NT2/D1 (cell line): ENCODE results near the gene CFAP74.

Experiments
- DNase-seq: peaks from one replicate; pipeline ENCODE4 v3.0.0-alpha.2; 2011; ENCODE audit warnings: low read depth, low spot score
- H3K27me3 ChIP-seq: 2 replicates; pipeline ENCODE4 v1.6.0; 2011; ENCODE audit warnings: mild to moderate bottlenecking; ENCODE audit not compliant: insufficient read length, insufficient read depth
- H3K36me3 ChIP-seq: 2 replicates; pipeline ENCODE4 v1.6.1; 2011; ENCODE audit warnings: mild to moderate bottlenecking, low read length, mixed read lengths; ENCODE audit not compliant: insufficient read depth, insufficient read length
- H3K4me1 ChIP-seq: 2 replicates; pipeline ENCODE4 v1.5.1; 2011; ENCODE audit not compliant: insufficient read depth, insufficient read length
- H3K4me3 ChIP-seq: 2 replicates; pipeline ENCODE4 v1.5.1; 2011; ENCODE audit warnings: low read depth; ENCODE audit not compliant: insufficient read length
- H3K9ac ChIP-seq: 2 replicates; pipeline ENCODE4 v1.6.0; 2011; ENCODE audit warnings: low read depth; ENCODE audit not compliant: insufficient read length
- H3K9me3 ChIP-seq: 2 replicates; pipeline ENCODE4 v1.5.1; 2011; ENCODE audit warnings: mild to moderate bottlenecking, low read length; ENCODE audit not compliant: insufficient read depth
- SUZ12 ChIP-seq: IDR thresholded peaks from 2 replicates; pipeline ENCODE4 v1.6.1; 2011; ENCODE audit not compliant: insufficient read length, insufficient read depth; ENCODE audit errors: extremely low read depth
- YY1 ChIP-seq: IDR thresholded peaks from 2 replicates; pipeline ENCODE4 v1.6.1; 2011; ENCODE audit not compliant: insufficient read length, insufficient read depth
- ZNF274 ChIP-seq: IDR thresholded peaks from 2 replicates; pipeline ENCODE4 v1.6.1; 2011; ENCODE audit warnings: mild to moderate bottlenecking, low read depth, low read length

The CFAP74 gene

DNA sequence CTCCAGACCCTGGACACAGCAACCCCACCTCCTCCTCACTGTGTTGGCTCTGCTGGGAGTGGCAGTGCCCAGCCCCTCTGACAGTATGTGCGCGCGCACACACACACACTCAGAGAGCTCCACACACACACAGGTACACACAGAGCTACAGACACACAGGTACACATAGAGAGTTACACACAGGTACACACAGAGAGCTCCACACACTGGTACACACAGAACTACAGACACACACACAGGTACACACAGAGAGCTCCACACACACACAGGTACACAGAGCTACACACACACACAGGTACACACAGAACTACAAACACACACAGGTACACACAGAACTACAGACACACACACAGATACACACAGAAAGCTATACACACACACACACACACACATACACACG is 40.3 kb upstream of the CFAP74 start:
- Histone ChIP-seq H3K36me3 (no peaks in the 10 kb centered on the region), H3K4me1 (peaks cover 19% of the 10 kb centered on the region), H3K27me3 (peaks cover 20% of the 10 kb centered on the region), H3K9me3 (no peaks in the 10 kb centered on the region), H3K4me3 (no peak overlapping the region), H3K9ac (no peak overlapping the region)
- no peak for DNase-seq
- TF ChIP-seq ZNF274 (no peak), SUZ12 (no peak), YY1 (no peak)

DNA sequence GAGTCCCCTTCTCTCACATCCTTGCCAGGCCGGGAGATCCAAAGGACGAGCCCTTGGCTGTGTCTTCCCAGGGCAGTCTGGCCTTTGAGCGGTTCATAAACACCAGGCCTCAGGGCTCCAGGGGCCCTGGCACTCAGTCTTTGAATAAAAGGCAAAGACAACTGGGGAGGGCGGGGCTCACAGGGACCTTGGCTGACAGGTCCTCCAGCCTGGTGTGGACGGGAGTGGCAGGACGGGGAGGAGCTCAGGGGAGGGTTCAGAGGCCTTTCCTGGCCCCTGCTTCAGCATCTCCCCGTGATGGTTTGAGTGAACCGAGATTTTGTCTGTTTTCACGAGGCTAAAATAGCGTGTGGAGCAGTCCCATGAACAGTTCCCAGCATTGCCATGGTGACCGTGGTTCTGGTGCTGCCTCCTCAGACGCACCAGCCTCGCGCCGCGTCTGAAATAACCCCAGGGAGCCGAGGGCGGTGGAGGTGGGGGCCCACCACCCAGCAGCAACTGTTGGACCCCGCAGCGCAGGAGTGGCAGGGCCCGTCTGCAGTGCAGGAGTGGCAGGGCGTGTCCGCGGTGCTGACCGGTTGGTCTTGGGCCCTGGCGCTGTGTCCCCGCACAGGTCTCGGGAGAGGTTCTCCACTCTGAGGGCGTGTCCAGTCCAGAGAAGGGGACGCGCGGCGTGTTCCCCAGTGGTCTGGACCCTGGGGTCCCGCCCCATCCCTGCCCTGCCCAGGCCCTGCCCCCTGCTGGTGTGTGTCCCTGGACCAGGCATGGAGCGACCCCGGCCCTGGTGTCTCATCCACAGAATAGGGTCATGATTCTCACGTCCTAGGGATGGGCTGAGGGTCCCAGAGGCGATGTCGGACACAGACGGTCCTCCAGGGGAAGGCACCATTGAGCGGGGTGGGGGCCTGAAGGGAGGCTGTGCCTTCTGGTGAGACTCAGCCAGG is 39.5 kb upstream of the CFAP74 start:
- Histone ChIP-seq H3K36me3 (no peaks in the 10 kb centered on the region), H3K9ac (no peak overlapping the region), H3K4me3 (no peak overlapping the region), H3K9me3 (peaks cover 6% of the 10 kb centered on the region; the same call in 1 of the 2 replicates), H3K27me3 (peaks cover 13% of the 10 kb centered on the region), H3K4me1 (peaks cover 17% of the 10 kb centered on the region)
- TF ChIP-seq YY1 (no peak), ZNF274 (no peak), SUZ12 (no peak)
- no peak for DNase-seq

DNA sequence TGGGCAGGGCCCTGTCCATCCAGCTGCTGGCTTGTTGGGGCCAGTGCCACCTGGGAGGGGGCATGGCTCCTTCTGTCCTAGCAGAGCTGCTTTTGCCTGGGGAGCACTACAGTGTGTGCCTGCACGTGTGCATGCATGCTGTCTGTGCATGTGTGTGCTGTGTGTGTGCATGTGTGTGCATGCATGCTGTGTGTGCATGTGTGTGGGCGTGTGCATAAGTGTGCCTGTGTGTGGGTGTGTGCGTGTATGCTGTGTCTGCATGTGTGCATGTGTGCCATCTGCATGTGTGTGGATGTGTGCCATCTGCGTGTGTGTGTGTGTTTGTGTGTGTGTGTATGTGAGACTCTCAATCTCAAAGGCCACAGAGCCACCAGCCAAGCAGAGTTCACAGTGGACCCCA is 38.3 kb upstream of the CFAP74 start:
- no peak for DNase-seq
- H3K4me1 ChIP-seq = peaks cover 13% of the 10 kb centered on the region
- H3K27me3 ChIP-seq = peaks cover 11% of the 10 kb centered on the region
- peaks cover 10% of the 10 kb centered on the region; the same call in 1 of the 2 replicates for H3K9me3 ChIP-seq
- TF ChIP-seq SUZ12 (no peak), ZNF274 (no peak), YY1 (no peak)
- H3K9ac ChIP-seq = no peak overlapping the region
- H3K36me3 ChIP-seq = no peaks in the 10 kb centered on the region
- H3K4me3 ChIP-seq = no peak overlapping the region

DNA sequence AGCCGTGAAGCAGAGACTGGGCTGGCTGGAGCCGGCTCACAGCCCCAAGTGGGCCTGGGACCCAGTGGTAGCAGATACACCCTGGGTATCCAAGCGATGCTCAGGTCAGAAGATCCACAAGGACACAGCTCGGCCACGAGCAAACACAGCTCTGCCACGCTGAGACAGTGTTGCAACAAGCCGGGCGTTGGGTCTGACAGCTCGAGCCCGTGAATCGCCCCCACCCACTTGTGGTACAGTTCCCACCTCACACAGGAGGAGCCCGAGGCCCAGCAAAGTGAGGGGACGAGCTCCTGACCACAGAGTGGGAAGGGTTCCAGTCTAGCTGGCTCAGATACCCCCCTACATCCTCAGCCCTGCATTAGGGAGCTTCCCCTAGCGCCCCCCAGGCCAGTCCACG is 37.7 kb upstream of the CFAP74 start:
- peaks cover 10% of the 10 kb centered on the region; the same call in 1 of the 2 replicates for H3K9me3 ChIP-seq
- no peak for DNase-seq
- peaks cover 13% of the 10 kb centered on the region for H3K4me1 ChIP-seq
- H3K4me3 ChIP-seq = no peak overlapping the region
- no peaks in the 10 kb centered on the region for H3K36me3 ChIP-seq
- H3K9ac ChIP-seq = no peak overlapping the region
- TF ChIP-seq YY1 = no peak
- no peak for TF ChIP-seq ZNF274
- TF ChIP-seq SUZ12 = no peak
- H3K27me3 ChIP-seq = peaks cover 11% of the 10 kb centered on the region

DNA sequence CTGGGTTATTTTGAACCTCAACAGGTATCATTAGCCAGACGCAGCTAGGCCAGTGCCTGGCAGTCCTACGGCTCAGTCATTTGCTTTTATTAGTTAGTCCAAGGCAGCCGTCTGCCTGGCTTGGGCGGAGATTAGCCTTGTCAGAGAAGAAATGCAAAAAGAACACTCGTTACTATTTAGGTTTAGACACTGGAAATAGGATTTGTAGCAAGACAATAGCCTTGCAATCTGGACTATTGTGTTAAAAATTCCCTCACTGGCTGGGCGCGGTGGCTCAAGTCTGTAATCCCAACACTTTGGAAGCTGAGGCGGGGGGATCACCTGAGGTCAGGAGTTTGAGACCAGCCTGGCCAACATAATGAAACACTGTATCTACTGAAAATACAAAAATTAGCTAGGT is 35.7 kb upstream of the CFAP74 start:
- DNase-seq = no peak

DNA sequence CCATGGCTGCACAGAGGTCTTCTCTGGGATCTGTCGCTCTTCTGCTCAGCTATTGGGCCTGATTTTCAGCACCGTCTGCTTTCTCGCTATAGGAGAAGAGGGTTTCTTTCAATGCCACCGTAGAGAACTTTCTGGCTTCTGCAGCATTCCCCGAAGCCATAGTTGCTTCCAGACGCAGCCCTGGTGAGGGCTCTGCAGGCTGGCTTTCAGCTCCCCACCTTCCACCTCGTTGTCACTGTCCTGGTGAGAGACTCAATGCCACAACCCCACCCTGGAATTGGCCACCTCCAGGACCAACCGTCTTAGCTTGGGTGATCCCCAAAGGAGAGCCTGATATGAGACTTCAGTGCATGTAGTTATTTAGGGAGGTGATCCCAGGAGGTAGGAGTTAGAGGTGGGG is 34.6 kb upstream of the CFAP74 start:
- Histone ChIP-seq H3K9me3 (peaks cover 10% of the 10 kb centered on the region; the same call in 1 of the 2 replicates), H3K9ac (no peak overlapping the region), H3K36me3 (no peaks in the 10 kb centered on the region), H3K4me1 (peaks cover 7% of the 10 kb centered on the region), H3K27me3 (no peaks in the 10 kb centered on the region), H3K4me3 (no peak overlapping the region)
- no peak for TF ChIP-seq ZNF274
- no peak for TF ChIP-seq SUZ12
- TF ChIP-seq YY1 = no peak
- no peak for DNase-seq

More for the DNA sequence above, 35.7 kb upstream of the CFAP74 start:
- H3K9me3 ChIP-seq = peaks cover 10% of the 10 kb centered on the region; the same call in 1 of the 2 replicates
- H3K9ac ChIP-seq = no peak overlapping the region
- H3K4me3 ChIP-seq = no peak overlapping the region
- no peaks in the 10 kb centered on the region for H3K36me3 ChIP-seq
- H3K4me1 ChIP-seq = peaks cover 10% of the 10 kb centered on the region
- TF ChIP-seq SUZ12 (no peak), YY1 (no peak), ZNF274 (no peak)
- no peaks in the 10 kb centered on the region for H3K27me3 ChIP-seq

DNA sequence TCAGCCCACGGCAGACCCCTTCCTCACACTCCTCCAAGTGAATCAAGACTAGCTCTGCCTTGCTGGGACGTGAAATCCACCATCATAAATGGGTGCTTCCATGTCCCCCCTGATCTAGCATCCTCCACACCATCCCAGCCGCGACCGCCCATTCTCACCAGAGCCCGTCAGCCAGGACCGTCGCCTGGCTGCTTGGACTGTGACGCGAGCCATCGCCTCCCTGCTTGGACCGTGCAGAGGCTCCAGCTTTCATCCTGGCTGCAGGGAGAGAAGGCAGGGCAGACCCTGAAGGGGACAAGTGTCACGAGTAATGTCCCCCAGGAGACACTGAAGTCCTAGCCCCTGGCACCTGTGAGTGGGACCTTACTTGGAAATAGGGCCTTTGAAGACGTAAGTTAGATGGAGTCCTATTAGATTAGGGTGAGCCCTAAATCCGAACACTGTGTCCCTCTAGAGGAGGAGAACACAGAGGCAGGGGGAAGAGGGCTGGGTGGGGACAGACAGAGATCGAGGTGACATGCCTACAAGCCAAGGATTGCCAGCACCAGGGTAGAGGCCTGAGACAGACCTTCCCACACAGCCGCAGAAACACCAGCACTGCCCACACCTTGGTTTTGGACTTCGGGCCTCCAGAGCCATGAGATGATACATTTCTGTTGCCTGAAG is 33.9 kb upstream of the CFAP74 start:
- Histone ChIP-seq H3K9me3 (peaks cover 10% of the 10 kb centered on the region; the same call in 1 of the 2 replicates), H3K9ac (no peak overlapping the region), H3K27me3 (no peaks in the 10 kb centered on the region), H3K4me3 (no peak overlapping the region), H3K36me3 (no peaks in the 10 kb centered on the region), H3K4me1 (peaks cover 12% of the 10 kb centered on the region)
- TF ChIP-seq SUZ12 (no peak), ZNF274 (no peak), YY1 (no peak)
- DNase-seq = no peak
